C4-2B (cell line): ENCODE results near the gene GPATCH3.

Experiments
- ZFX ChIP-seq: fragments of 450-650 bp; IDR thresholded peaks from 2 replicates; pipeline ENCODE4 v1.6.1; 2017
- TF ChIP-seq, protein P1 (sequence below): fragments of 450-650 bp; conservative IDR thresholded peaks from 2 replicates; pipeline ENCODE4 v1.5.1; 2017; ENCODE audit warnings: mild to moderate bottlenecking

GRCh38 chr1:26913754-26914619 lies 13.7 kb upstream of the GPATCH3 start, which contains the start of gene NR0B2:
- TF ChIP-seq ZFX, result no peak
- TF ChIP-seq, protein P1, sequence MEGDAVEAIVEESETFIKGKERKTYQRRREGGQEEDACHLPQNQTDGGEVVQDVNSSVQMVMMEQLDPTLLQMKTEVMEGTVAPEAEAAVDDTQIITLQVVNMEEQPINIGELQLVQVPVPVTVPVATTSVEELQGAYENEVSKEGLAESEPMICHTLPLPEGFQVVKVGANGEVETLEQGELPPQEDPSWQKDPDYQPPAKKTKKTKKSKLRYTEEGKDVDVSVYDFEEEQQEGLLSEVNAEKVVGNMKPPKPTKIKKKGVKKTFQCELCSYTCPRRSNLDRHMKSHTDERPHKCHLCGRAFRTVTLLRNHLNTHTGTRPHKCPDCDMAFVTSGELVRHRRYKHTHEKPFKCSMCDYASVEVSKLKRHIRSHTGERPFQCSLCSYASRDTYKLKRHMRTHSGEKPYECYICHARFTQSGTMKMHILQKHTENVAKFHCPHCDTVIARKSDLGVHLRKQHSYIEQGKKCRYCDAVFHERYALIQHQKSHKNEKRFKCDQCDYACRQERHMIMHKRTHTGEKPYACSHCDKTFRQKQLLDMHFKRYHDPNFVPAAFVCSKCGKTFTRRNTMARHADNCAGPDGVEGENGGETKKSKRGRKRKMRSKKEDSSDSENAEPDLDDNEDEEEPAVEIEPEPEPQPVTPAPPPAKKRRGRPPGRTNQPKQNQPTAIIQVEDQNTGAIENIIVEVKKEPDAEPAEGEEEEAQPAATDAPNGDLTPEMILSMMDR, result no peak
